M059J (cell line): Measurements from ENCODE around the gene RPL39L. TPM values are rescaled to one million over a fixed set of nuclear protein-coding genes. Genes with fewer than 3 reads are reported as not detected.

Source experiments
- DNase-seq: peaks from one replicate; pipeline ENCODE4 v3.0.0-alpha.2; 2012; ENCODE audit warnings: low read depth
- total RNA-seq: library from RNA; depleted of rRNA; stranded (reverse); fragments of >200 nt; shearing (Covaris generic); gene quantifications from 2 replicates; pipeline ENCODE4 v1.2.3, GENCODE V29; 2014

Gene RPL39L
- total RNA-seq, 1 experiment from 2014 or later: 41.1 TPM

GRCh38 chr3:187098923-187099512, 40.3 kb downstream of the RPL39L start:
- DNase-seq: peak; percentile 7

DNA sequence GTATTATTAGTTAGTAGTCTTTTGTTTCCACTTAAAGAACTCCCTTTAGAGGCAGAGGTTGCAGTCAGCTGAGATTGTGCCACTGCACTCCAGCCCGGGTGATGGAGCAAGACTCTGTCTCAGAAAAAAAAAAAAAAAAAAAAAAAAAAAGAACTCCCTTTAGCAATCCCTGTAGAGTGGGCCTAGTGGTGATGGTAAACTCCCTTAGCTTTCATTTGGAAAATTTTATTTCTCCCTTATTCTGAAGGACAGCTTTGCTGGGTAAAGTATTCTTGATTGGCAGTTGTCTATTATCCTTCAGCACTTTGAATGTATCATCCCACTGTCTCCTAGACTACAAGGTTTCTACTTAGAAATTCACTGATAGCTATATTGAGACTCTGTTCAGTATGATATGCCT, 46.0 kb downstream of the RPL39L start:
- DNase-seq: no peak

DNA sequence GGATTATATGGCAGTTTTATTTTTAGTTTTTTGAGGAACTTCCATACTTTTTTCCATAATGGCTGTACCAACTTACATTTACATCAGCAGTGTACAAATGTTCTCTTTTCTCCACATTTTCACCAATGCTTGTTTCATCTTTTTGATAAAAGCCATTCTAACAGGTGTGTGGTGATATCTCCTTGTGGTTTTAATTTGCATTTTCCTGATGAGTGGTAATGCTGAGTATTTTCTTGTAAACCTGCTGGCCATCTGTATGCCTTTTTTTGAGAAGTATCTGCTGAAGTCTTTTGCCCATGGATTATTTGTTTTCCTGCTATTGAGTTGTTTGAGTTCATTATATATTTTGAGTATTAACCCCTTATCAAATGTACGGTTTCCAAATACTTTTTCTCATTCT, 50.6 kb downstream of the RPL39L start:
- DNase-seq: no peak

DNA sequence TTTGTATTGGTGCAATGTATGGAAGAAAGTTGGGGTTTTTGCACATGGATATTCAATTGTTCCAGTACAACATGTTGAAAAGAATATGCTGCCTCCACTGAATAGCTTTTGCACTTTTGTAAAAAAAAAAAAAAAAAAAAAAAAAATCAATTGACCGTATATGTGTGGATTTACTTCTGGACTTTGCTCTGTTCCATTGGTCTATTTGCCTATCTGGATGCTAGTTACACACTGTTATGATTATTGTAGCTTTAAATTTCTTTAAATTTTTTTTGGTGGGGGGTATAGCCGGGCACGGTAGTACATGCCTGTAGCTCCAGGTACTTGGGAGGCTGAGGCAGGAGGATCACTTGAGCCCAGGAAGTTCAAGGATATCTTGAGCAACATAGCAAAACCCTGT, 52.5 kb downstream of the RPL39L start:
- no peak for DNase-seq

DNA sequence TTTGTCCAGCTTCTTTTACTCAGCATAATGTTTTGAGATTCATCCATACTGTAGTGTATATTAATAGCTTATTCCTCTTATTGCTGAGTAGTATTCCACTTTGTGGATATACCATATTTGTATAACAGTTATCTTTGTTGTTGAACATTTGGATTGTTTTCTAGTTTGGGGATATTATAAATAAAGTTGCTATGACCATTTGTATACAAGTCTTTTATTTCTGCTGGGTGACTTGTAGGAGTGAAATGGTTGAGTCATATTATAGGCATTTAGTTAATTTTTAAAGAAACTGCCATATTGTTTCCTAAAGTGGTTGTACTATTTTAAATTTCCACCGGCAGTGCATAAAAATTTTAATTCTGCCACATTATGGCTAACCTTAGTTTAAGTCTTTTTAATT, 53.4 kb downstream of the RPL39L start:
- no peak for DNase-seq

DNA sequence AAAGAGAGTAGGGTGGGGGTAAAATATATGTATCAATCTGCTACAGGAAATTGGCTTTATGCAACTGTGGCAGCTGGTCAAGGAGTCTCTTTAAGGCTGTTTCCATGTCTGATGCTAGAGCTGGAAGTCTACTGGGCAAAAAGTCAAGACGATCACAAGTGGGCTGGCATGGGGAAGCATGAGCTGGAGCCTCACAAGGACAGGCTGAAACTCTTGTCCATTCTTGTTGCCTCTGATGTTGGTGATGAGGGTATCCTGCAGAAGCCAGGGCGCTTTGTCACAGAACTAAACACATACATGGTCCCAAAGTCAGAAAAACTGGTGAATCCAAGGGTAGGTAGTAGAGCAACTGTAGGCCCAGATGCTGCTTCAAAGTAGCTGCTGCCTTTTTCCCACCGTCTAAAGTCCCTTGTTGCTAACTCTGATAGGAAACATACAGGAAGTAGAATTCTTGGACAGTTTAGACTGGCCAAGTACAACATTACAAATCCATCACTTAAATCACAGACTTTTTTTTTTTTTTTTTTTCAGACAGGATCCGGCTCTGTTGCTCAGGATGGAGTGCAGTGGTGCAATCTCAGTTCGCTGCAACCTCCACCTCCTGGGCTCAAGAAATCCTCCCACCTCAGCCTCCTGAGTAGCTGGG, 54.2 kb downstream of the RPL39L start:
- DNase-seq: no peak

DNA sequence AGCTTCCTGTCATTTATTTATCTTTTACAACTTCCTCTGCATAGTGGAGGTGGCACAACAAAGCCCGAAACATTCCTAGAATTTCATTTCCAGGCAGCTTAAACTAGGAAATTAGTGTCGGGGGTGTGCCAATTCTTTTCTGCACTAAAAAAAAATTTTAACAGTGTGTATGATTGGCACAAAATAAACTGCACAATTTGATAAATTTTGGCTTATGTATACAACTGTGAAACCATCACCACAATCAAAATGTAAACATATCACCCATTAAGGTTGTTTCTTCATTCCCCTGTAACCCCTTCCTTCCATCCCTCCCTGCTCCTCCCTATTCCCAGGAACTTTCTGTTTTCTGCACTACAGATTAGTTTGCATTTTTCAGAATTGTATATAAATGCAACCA, 54.7 kb downstream of the RPL39L start:
- DNase-seq: no peak

DNA sequence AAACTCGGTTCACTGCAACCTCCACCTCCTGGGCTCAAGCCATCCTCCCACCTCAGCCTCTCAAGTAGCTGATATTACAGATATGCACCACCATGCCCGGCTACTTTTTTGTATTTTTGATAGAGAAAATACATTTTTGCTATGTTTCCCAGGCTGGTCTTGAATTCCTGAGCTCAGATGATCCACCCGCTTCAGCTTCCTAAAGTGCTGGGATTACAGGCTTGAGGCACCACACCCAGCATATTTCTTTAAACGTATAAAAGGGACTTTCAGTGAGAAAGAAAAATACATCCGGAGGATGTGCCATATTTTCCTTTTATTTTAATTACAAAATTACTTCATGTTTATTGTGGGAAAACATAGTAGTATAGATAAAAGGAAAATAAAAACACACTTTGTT, 55.2 kb downstream of the RPL39L start:
- no peak for DNase-seq

- no peak for DNase-seq
These were observed 56.4 kb downstream of the RPL39L start for GRCh38 chr3:187082758-187083375.

- DNase-seq: no peak
These were observed 58.4 kb downstream of the RPL39L start for GRCh38 chr3:187080799-187081450.

- no peak for DNase-seq
These were observed 59.9 kb downstream of the RPL39L start for GRCh38 chr3:187079090-187080022.

DNA sequence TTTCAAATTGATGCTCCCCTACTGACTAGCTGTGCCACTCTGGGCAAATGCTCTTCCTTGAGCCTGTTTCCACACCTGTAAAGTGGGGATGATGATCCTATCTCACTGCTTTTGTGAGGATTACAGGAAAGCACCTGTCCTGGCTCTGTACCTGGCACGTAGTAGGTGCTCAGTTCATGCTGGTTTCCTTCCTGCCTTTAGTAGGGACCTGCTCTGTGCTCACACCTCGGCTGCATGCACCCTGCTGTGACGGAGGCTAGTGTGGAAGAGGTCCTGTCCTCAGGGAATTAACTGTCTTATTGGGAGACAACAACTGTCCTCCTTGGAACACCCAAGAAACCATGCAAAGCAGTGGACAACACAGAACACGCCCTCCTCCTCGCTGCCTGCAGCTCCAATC, 61.8 kb downstream of the RPL39L start:
- DNase-seq: no peak

DNA sequence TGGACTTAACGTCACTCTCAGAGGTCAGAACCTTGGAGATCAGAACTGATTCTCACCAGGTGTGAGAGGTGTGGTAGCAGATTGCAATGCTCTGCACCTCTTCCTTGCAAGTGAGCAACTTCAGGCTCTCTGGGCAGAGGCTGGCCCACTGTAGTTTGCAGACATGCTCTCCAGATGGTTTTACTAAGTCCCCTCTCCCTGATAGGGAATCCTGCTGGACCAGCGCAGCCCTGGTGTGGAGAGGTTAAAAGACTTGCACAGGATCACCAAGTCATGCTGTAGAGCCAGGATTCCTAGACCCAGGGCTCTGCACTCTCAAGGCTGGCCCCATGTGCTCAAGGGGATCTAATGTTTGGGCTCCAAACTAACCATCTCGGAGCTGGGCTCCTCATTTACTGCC, 62.2 kb downstream of the RPL39L start:
- no peak for DNase-seq

- no peak for DNase-seq
These were observed 63.0 kb downstream of the RPL39L start for GRCh38 chr3:187076297-187076696.

DNA sequence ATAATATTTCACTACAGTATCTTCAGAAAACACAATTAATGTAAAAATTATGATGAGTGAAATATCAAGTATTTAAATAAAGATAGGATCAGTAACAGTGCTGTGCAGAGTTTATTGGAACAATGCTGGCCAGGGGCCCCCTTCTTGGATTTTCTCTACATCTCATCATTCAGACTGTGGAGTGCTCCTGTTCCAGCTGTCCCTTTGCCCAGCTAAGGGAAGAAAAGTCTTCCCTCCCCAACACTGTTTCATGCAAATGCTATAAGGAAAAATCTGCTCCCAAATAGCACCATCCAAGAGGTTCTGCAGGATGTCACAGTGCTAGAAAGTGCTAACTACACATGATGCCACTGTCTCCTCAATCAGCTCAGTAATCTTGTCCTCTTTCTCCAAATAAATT, 64.5 kb downstream of the RPL39L start:
- DNase-seq: no peak

- no peak for DNase-seq
These were observed 65.7 kb downstream of the RPL39L start for GRCh38 chr3:187073581-187074098.

GRCh38 chr3:187072511-187072910, 66.8 kb downstream of the RPL39L start:
- DNase-seq: no peak

- no peak for DNase-seq
These were observed 67.2 kb downstream of the RPL39L start for GRCh38 chr3:187072102-187072501.
